Colon (tissue), 2 donors: ENCODE measurements around the gene SRRM2.

Source experiments
- FAIRE-seq: peaks from 2 replicates; lab custom pipeline; 2012; peaks lifted over from hg19 to GRCh38; lab: Jason Lieb, UNC
- donor health status: control.
- donor health status: control.

Gene SRRM2

DNA sequence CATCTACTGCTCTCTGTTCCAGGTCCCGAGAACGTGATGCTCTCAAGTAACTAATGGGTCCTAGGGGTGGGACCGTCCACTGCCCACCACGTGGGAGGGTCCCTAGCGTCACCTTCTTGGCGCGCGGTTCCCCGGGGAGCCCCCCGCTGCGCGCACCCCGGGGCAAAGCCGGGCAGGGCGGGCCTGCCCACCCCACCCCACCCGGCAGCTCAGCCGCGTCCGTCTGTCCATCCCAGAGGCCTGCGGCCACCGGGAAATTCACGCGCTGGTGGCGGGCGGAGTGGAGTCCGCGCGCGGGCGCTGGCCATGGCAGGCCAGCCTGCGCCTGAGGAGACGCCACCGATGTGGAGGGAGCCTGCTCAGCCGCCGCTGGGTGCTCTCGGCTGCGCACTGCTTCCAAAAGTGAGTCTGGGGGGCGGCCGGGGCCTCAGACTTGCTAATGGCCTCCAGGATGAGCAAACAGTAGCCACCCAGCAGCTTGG is 46.3 kb downstream of the SRRM2 start:
- no peak for FAIRE-seq

DNA sequence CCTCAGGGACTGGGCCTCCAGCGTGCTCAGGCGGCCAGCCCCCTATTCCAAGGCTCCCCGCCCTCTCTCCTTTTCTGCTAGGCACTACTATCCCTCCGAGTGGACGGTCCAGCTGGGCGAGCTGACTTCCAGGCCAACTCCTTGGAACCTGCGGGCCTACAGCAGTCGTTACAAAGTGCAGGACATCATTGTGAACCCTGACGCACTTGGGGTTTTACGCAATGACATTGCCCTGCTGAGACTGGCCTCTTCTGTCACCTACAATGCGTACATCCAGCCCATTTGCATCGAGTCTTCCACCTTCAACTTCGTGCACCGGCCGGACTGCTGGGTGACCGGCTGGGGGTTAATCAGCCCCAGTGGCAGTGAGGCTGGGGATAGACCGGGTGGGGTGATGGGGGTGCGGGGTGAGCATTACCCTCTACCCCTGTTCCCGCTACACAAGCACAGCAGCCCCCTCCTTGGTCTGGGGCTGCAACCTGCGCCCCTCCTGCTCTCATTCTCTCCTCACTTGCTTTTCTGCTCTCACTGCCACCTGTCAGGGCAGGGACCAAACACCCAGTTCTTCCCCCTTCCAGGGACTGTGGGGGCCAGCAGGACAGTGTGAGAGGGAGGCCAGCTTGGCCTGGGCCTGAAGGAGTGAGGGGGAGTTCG is 46.9 kb downstream of the SRRM2 start:
- FAIRE-seq = no peak

DNA sequence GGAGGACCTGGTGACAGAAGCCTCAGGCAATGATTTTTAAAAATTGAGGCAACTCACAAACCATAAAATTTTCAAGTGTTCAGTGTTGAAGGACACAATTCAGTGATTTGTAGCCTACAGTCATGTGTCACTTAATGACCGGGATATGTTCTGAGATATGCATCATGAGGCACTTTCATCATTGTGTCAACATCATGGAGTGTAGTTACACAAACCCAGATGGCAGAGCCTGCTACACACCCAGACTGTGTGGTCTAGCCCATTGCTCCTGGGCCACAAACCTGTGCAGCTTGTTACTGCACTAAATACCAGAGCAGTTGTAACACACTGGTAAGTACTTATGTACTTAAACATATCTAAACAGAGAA is 47.4 kb downstream of the SRRM2 start:
- peak; percentile 38 for FAIRE-seq

DNA sequence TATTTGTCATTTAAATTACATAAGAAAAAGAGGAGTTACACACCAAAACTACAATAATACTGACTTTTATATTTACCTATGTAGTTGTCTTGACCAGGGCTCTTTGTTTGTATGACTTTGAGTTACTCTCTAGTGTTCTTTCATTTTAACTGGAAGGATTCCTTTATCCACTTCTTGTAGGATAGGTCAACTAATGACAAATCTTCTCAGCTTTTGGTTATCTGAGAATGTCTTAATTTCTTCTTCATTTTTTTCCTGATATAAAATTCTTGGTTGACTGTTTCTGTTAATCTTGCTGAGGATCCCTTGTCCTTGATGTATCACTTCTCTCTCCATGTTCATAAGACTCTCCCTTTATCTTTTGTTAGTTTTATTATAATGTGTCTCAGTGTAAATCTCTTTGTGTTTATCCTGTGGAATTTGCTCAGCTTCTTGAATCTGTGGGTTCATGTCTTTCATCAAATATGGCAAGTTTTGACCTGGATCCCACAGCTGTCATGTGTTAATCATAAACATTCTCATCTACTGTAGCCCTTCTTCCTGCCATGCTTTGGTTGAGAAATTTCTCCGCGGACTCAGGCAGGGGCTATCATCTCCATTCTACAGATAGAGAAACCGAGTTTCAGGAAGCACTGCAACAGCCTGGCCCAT is 51.2 kb downstream of the SRRM2 start:
- no peak for FAIRE-seq

DNA sequence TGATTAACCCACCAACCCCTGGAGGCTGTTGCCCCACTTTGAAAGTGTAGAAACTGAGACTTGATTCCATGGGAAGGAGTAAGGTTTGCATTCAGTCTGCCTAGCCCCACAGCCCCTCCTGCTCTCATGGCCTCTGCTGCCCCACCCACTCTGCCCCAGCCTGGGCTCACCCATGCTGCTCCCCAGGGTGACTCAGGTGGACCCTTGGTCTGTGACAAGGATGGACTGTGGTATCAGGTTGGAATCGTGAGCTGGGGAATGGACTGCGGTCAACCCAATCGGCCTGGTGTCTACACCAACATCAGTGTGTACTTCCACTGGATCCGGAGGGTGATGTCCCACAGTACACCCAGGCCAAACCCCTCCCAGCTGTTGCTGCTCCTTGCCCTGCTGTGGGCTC is 52.3 kb downstream of the SRRM2 start:
- no peak for FAIRE-seq

DNA sequence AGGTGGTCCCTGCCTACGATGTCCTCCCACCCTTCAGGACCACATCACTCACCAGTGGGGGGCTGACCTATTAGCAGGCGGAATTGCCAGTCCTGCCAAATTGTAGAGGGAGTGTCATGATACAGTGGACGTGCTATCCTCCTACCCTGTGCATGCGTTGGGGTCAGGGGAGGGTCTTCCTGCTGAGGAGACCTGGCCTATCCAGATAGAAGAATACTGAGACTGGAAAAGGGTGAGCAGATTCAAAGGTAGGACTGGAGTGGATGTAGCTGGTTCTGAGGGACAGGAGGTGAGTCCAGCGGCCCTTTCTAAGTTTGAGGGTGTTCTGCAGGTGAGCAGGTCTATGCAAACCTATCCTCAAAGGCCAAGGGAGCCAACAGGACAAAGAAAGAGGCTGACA is 53.8 kb downstream of the SRRM2 start:
- FAIRE-seq = no peak

DNA sequence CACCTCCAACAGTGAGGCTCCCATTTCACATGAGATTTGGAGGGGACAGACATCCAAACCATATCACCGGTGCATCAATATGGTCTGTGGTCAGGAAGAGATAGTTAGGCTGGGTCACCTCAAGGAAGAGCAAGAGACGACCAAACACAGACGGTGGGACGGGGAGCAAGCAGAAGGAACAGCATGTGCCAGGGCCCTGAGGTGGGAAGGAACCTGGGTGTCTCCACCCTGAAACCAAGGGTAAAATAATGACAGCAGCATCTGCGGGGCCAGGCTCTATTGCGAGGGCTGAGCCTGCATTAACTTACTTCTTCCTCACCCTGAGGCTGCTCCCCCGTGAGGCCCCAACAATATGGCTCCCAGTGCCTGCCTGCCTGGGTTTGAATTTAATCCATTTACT is 55.7 kb downstream of the SRRM2 start:
- FAIRE-seq = no peak

DNA sequence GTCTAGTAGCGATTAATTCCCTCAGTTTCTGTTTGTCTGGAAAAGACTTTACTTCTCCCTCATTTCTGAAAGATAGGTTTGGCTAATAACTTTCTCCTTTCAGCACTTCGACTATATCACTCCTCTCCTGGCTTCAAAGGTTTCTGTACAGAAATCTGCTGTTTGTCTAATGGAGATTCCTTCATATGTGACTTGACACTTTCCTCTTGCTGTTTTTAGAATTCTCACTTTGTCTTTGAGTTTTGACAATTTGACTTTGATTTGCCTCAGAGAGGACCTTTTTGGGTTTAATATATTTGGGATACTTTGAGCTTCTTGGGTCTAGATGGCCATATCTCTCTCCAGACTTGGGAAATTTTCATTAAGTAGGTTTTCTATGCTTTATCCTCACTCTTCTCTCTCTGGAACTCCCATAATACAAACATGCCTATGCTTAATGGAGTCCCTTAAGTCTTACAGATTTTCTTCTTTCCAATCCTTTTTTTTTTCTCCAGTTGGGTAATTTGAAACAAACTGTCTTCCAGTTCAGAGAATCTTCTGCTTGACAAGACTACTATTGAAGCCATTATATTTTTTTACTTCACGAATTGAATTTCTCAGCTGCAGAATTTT is 56.8 kb downstream of the SRRM2 start:
- no peak for FAIRE-seq

DNA sequence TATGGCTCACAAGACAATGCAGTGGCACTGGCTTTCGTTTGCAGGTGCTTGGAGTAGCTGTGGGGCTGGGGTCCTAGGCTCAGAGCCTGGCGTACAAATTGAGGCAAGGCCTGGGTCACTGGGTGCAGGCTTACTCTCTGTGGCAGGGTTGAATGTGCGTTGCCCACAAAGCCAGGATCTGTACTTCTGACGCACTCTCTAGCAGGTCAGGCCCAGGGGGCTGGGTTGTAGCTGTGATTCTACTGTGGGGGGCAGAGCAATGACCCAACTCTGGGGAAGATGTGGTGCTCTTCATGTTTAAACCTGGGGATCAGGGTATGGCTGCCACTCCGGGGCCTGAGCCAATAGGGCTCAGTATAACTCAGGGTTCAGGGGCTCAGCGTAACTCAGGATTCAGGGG is 58.2 kb downstream of the SRRM2 start:
- no peak for FAIRE-seq

DNA sequence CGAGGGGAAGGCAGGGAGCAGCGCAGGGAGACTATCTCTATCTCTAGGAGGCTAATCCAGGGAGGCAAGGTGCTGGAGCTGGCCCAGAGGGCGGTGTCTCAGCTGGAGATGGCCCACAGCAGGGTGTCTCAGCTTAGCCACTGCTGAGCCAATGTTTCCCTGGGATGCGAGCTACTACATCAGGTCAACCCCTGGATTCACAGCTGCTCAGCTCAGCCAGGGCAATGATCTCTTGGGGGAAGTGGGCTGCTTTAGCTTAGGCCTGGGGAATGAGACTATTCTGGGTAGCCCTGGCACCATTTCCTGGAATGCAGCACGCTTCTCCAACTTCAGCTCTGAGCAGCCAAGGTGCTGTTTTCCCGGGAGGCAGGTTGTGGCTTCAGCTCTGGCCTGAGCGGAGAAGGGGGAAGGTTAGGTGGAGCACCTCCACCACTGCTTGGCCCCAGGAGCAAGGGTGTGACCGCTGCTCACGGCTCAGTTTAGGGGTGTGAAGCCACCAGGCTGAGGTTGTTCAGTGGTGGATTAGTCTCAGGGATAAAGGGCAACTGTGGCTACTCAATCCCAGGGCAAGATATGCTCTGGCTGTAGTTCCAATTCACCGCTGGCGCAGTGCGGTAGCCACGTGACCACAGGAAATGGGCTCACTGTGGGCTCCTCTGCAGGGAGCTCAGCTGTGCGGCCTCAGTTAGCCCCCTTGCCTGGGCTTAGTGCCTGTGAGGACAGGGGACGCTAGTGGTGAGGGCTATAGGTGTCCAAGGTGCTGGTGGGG is 59.4 kb downstream of the SRRM2 start:
- no peak for FAIRE-seq

DNA sequence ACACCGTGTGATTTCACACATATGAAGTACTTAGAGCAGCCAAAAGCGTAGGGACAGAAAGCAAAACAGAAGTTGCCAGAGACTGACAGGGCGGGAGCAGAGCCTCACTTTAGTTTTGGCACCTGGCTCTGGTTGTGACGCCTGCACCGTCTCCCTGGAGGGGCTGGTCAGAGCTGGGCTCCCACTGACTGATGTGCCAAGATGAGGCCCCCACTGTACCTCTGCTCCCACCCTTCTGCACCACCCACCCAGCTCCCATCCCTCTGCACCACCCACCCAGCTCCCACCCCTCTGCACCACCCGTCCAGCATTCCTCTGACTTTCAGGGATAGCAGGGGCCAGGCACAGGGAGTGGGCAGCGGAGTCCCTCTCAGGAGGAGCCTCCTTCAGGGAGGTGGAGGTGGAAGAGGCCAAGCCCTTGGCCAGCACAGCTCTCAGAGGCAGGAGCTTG is 61.4 kb downstream of the SRRM2 start:
- FAIRE-seq = no peak

DNA sequence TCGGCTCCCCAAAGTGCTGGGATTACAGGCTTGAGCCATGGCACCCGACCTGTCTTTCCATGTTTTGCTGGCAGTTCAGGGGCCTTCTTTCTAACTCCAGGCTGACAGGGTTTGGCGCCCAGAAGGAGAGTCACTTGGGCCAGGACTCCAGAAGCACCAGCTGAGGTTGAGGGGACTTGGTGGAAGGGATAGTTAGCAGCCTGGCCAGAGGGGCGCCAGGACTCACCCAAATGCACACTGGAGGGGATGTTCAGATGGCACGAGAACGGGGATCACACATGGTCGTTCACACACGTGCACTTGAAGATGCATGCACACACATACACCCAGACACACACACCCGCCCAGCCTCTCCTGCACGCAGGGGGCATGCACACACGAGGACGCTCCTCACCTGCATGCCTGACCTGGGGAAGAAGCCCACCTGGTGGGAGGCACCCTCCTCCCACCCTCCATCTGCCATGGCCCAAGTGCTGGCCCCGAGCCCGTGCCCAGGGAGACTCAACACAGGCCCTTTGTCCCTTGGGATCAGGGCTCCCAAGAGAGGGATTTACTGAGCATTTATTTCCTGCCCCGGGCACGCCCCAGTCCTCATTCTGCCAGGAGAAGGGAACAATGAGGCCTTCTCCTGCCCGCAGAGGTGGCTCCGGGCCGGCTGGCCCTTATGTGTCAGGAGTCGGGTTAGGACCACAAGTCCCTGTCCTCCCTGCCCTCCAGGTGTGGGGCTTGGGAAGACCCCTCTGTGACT is 62.3 kb downstream of the SRRM2 start:
- FAIRE-seq = no peak

DNA sequence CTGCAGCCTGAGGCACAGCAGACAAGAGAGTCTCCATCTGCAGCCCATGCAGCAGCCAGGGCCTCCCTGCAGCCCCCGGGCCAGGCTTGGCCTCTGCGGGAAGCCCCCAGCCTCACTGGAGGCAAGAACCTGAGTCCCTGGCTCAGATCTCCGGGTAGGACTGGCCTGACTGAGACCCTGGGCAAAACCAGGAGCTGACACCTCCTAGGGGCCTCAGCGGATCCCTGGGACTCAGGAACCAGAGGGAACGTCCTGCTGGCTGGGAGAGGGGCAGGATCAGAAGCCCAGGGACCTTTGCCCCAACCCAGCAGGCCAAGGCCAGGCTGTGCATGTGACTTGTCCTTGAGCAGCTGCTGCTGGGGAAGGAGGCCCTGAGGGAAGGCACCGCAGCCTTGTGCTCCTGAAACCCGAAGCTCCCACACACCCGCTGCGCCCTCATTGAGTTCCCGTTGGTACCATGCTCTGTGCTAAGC is 62.9 kb downstream of the SRRM2 start:
- FAIRE-seq = no peak

DNA sequence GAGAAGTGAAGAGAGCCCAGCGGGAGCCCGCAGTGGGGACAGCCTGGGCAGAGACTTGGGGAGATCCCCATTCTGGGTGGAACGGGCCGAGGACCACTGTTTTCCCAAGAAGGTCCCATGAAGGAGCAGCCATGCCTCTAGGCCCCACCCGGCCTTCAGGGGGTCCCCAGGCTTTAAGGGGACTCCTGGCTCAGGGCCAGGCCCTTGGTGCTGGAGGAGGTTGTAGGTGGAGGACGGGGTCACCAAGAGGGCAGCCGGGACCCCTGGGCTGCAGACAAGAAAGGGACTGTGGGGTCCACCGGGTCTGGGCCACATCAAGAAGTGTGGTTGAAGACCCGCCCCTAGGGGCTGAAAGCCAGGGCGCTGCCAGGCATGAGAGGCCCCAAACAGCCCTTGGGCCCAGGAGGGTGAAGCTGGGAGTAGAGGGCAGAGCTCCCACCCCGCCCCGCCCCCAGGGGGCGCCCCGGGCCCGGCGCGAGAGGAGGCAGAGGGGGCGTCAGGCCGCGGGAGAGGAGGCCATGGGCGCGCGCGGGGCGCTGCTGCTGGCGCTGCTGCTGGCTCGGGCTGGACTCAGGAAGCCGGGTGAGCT is 64.4 kb downstream of the SRRM2 start, which contains the start of gene PRSS21:
PRSS21 (plus strand) TSS at position 487 of the 589 bp plus-strand sequence; CDS start at position 519, 32 bp downstream.
- FAIRE-seq = no peak

DNA sequence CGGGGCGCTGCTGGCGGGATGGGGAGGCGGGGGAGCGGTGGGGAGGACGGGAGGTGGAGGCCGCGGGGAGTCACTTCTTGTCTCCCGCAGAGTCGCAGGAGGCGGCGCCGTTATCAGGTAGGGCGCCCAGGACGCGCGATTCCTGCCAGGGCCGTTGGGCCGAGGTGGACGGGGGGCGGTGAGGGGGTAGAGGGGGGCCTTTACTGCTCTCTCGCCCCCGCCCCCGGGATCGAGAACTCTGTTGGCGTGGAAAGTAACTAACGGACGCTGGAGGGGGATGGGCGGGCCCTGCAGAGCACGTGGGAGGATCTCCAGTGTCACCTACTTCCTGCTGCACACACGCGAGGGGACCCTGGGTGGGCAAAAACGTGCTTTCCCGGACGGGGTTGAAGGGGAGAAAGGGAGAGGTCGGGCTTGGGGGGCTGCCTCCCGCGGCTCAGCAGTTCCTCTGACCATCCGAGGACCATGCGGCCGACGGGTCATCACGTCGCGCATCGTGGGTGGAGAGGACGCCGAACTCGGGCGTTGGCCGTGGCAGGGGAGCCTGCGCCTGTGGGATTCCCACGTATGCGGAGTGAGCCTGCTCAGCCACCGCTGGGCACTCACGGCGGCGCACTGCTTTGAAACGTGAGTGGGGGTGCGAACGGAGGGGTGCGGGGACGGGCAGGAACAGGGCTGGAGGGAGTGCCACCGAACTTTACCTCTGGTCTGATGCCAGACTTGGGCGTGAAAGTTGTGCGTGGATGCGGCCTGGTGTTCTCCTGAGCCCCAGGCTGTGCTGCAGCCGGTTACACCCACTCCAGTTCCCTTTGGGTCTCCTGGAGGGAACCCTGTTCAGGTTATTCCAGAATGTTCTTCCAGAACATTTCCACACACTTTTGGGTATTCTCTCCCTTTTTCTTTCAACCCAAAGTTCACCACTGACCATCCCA is 65.2 kb downstream of the SRRM2 start:
- FAIRE-seq = no peak

DNA sequence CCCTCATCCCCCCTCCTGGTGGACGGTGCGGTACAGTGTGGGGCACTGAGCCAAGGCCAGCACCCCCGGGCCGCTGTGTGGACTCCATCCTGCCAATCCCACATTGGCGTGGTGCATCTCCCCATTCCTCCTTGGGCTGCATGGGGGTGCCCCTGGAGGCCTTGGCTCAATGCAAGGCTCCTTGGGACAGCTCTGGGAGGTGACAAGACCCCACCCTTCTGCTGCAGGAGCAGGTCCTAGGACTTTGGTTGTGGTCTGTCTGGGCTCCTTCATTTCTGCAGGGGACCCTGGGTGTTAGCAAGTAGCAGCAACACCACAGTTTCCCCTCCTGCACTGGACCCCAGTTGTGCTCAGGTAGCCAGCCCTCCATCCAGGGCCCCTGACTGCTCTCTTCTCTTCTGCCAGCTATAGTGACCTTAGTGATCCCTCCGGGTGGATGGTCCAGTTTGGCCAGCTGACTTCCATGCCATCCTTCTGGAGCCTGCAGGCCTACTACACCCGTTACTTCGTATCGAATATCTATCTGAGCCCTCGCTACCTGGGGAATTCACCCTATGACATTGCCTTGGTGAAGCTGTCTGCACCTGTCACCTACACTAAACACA is 65.9 kb downstream of the SRRM2 start:
- FAIRE-seq = no peak

DNA sequence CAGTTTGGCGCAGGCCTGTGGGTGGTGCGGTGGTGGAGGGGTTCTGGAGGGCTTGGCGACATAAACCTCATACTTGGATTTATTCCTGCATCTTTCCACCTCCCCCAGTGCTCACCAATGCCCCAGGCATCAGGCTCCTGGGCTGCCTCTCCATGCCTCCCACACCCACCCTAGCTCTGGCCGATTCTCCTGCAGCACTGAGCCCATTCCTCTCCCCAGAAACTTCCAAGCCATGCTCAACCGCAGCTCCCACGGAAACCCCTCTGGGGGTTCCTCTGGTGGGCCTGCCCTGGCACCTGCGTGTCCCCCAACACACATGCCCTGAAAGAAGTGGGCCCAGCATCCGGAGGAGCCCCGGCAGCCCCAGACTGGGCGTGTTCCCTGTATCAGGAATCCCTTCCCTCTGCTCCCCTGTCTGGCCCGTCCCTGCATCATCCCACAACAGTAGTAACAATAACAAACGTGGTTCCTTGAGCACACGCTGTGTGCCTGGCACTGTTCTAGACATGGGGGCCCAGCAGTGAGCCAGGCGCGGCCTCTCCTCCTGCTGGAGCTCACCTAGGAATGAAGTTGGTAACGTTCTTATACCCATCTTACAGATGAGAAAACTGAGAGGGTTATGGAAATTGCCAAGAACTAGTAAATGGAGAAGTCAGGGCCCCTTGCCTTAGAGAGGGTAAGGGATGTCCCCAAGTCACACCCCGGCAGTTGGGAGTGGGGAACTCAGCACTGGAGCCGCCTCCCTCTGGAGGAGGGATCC is 66.9 kb downstream of the SRRM2 start:
- FAIRE-seq = no peak

DNA sequence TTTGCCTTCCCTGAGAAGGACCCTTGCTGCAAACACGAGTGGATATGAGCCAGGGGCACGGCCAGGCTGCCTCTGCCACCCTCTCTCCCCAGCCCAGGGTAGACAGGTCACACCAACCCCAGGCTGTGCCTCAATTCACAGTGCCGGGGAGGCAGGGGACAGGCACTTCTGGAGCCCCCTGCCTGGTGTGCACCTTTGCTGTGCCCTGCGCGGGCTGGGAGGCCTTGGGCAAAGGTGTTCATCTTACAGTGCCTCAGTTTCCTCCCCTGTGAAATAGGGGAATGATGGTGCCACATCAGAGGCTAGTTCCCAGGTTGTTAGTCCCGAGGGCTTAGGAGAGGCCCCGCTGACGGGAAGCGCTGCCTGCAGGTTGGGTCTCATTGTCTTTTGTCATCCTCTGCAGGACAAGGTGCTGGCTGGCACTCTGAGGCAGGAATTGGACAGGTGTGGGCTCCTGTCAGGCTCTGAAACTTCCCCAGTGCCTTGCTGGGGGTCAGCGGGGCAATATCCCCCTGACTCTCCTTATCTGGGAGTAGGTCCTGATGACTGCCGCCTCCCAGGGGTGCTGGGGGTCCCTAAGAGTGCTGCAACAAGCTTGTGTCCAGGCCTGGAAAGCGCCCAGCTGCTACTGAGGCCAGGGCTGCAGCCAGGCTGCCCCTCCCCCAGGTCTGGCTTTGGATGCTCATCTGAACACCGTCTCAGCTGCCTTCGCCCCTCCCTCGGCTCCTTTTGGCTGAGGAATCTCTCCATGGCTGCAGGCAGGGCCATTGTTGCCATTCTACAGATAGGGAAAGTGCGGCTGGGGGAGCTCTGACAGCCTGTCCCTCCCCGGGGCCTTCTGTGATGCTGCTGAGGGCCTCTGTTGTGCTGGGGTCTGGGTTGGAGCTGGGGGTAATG is 67.7 kb downstream of the SRRM2 start:
- FAIRE-seq = no peak
